GM12801 (cell line): Measurements from ENCODE around the gene NOX3.

Source experiments
- TF ChIP-seq, protein P1 (sequence below): IDR thresholded peaks from one replicate; pipeline ENCODE4 v1.5.1; 2011; ENCODE audit warnings: control low read depth; ENCODE audit not compliant: insufficient read length; ENCODE audit errors: extremely low read depth

The NOX3 gene

DNA sequence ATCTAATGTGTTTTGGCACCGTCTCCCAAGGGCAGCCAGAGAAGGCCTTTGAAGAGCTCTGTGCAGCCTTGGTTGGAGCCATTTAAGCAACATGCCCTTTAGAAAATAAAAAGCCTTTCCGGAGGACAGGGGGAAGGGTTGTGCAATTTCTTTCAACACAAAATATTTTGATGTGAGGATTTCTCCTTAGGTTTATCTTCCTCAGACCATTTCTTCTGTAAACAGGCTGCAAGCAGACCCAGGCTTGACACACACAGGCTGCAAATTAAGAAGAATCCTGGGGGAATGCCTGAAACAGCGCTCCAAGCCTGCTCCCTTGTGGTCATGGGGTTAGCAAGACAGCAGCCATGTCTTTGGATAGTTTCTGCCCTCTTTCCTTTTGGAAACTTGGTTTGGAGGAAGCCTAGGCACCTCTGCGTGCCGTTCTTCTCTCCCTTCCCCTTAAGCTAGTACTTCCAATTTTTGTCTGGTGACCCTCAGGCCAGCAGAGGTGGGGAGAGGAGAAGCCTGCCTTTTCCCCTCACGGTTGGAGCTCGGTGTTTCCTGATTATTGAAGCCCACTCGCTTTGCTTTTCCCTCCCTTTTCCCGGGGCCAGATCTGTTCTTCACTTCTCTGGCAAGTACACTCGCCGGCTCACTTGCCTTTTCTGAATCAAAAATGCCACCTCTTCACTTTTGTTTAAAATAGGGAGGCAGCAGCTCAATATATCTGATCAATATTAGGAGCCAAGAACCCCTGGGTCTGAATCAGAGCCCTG, 39.6 kb upstream of the NOX3 start:
- TF ChIP-seq, protein P1, sequence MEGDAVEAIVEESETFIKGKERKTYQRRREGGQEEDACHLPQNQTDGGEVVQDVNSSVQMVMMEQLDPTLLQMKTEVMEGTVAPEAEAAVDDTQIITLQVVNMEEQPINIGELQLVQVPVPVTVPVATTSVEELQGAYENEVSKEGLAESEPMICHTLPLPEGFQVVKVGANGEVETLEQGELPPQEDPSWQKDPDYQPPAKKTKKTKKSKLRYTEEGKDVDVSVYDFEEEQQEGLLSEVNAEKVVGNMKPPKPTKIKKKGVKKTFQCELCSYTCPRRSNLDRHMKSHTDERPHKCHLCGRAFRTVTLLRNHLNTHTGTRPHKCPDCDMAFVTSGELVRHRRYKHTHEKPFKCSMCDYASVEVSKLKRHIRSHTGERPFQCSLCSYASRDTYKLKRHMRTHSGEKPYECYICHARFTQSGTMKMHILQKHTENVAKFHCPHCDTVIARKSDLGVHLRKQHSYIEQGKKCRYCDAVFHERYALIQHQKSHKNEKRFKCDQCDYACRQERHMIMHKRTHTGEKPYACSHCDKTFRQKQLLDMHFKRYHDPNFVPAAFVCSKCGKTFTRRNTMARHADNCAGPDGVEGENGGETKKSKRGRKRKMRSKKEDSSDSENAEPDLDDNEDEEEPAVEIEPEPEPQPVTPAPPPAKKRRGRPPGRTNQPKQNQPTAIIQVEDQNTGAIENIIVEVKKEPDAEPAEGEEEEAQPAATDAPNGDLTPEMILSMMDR: no peak

DNA sequence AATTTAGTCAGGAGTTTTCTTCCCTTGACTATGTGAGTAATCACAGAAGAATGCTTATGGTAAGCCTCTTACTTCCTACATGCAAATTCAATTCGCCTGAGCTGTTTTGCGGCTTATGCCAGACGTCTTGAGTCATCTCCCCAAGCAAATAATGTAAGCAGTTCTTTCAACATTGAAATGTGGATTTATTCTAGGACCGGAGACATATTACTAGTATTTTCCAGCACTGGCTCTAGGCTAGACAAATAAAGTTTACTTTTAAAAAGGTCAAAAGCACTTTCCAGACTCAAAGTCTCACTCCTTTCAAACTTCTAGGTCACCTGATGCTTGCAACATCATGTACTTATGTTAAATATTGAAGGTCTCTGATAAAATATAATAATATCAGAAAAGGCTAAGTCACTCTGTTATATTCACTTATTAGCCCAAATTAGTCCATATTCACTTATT, 38.1 kb upstream of the NOX3 start:
- TF ChIP-seq, protein P1: no peak

DNA sequence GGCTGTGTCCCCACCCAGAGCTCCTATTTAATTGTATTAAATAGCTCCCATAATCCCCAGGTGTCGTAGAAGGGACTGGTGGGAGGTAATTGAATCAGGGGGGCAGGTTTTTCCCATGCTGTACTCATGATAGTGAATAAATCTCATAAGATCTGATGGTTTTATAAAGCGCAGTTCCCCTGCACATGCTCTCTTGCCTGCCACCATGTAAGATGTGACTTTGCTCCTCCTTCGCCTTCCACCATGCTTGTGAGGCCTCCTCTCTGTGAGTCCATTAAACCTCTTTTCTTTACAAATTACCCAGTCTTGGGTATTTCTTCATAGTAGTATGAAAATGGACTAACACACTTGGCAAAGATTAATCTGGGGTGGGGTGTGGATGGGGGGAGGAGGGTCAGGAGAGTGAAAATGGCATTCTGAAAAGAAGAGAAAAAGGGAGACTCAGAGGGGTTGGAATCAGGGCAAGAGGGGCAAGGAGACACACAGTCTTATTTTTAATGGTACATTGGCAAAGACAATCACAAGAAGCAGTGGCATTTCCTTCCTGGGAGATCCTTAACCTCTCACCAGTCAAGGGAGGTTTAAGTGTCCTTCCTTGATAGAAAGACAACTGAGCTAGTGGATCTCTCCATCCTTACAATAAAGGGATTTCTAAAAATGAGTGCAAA, 37.5 kb upstream of the NOX3 start:
- TF ChIP-seq, protein P1: no peak

DNA sequence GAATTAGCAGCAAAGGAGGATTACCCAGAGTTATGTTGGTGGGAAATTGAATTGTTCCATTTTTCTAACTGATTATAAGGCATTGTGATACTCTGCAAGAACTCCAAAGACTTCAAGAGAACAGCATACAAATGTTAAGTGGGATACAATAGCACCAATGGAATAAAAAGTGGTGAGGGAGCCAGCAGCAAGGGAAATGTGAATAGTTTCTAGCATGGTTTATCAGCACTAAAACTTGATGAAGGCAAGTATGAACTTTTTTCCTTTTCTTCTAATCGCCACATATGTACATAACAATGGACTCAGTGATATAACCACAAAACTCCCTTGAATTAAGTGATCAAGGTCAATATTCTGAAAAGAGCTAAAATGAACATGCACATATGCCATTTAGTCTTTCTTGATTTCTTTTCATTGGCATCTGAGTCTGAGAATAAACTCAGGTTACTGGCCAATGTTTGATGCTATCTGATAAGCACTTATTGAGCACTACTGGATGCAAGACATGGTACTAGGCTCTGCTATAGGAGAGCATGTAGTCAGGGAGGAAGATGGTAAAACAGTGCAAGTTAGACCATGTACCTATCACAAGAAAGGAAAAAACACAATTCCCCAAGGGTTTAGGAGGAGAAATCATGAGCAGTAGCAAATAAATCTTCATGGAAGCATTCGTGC, 36.6 kb upstream of the NOX3 start:
- TF ChIP-seq, protein P1: no peak

DNA sequence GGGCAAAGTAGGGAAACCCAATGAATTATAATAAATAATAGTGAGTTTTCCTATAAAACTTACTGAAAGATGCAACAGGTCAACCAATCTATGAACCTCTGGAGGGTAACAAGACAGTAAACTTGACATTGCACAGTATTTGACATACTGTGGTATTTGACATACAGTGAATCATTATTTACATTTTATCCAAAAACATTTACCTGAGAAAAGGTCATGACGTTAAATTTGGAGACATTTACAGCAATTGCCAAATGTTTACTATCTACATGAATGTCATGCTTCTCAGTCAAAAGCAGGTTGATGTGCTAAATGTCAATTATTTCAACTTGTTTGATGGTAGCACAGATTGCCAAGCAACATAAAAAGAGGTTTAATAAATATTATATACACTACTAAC, 35.8 kb upstream of the NOX3 start:
- TF ChIP-seq, protein P1: no peak

DNA sequence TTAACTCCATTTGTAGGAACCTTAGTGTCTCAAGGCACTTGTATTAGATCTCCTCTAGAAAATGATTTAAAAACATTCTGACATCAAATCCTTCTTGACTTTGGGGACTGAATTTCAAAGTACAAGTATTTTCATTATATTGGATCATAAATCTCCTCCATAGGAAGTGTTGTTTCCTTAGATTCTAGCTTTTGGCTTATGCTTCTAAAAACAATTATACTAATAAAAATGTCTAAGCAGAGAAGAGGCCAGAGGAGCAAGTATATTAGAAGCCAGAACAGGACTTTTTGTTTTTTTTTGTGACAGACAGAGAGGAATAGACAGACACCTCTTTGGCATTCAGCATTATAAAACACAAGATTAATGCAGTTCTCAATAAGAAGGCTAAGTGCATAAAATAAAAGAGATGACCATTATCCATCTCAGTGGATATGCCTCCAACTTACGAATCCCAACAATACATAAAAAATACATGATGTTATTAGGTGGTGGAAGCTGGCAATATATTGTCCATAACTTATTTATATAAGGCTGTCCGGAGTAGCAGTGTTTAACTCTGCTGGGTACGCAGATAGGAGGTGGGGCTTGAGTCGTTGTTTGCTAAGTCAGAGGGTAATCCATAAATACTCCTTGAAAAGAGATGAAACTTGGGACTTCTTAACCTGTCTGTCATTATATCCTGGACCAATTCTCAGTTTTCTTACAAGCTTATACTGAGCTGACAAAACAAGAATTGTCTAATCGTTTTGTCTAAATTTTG, 31.9 kb upstream of the NOX3 start:
- TF ChIP-seq, protein P1: no peak
